T-helper 1 cell treated with Interleukin-12 subunit alpha and Interleukin-12 subunit beta and Interleukin-4 antibody, amounts not matched to agents 30 ng/mL and 1 ng/mL, for 36 hours (primary cell): Measurements from ENCODE around the gene SUMF2. TPM values are rescaled to one million over a fixed set of nuclear protein-coding genes. Genes with fewer than 3 reads are reported as not detected.
"Not testable (repeated sequence)": the region's sequence is repeated elsewhere in the genome, so short reads cannot be mapped to it uniquely, and the experiment has no call there.

Experiments
- intact Hi-C: fragments of 100-400 bp; cut with micrococcal nuclease; formaldehyde crosslinking; loops from one replicate; pipeline ENCODE4 v1.15.1; 2024
- total RNA-seq: library from RNA; stranded (reverse); gene quantifications from 2 replicates; pipeline ENCODE4 v1.2.3, GENCODE V29; 2022

The SUMF2 gene
- total RNA-seq, 1 donor from 2014 or later, result 116 TPM

DNA sequence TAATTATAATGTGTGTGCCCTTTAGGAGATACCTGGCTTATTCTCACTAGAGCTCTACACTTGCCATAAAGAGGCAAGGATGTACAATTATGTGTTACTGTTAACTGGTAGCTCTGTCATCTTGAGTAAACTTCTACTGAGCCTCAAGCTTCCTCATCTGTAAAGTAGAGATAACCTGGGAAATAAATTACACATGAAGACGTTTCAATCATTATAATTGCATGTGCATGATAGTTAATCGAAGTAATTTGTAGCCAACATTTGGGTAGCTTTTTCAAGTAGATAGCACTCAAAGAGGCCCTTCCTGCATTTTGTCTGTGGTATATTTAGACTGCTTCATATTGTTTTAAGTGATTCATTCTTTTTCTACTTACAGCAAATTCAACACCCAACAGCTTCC lies 10.1 kb upstream of the SUMF2 start:
- intact Hi-C loops, result loop anchor here (5.0 kb wide), 1 partner anchor 482 kb away; the partner anchor contains the start of gene VOPP1

DNA sequence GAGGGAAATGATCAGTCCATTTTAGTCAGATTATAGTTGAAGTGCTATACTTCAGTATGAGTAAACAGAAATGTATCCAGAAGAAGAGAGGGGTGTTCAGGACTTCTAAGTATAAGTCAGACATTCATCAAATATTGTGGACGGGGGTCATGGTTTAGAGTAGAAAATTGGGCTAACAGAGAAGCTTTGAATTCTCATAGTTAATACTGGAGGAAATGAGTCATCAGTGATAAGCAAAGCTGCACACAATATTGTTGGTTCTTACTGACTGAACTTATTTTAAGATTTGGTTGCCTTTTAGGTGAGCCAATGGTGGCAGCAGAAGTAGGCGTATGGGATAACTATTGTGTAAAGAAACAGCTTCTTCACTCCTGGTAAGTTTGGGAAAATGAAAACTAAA lies 1.7 kb upstream of the SUMF2 start:
- intact Hi-C loops, result loop anchor here (10.0 kb wide), 1 partner anchor 628 kb away; no protein-coding TSS in a partner anchor

DNA sequence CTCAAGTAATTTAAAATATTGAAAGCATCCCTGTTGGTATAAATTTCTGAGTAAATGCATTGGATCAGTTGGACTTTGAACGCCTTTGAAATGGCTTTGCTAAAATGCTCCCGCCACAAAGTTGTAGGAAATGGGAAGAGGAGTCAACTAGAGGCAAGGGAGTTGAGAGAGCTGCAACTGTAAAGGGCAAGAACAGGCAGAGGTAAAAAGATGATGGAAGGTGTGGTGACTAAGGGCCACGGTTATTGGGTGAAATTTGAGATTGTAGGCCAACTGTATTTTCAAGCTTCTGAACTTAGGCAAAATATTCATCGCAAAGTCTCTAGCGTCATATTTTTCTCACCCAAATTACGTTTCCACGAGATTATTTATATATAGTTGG lies 595 bp upstream of the SUMF2 start:
- intact Hi-C loops, result loop anchor here (10.0 kb wide), 1 partner anchor 629 kb away; no protein-coding TSS in a partner anchor

DNA sequence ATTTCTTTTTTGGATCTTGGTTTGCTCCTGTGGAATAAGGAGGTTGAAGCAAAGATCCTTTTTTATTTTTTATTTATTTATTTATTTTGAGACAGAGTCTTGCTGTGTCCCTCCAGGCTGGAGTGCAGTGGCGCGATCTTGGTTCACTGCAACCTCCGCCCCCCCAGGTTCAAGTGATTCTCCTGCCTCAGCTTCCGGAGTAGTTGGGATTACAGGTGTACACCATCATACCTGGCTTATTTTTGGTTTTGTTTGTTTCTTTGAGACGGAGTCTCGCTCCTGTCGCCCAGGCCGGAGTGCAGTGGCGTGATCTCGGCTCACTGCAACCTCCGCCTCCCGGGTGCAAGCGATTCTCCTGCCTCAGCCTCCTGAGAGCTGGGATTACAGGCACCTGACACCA lies 2.3 kb downstream of the SUMF2 start:
- intact Hi-C loops, result loop anchor here (10.0 kb wide), 1 partner anchor 632 kb away; no protein-coding TSS in a partner anchor

DNA sequence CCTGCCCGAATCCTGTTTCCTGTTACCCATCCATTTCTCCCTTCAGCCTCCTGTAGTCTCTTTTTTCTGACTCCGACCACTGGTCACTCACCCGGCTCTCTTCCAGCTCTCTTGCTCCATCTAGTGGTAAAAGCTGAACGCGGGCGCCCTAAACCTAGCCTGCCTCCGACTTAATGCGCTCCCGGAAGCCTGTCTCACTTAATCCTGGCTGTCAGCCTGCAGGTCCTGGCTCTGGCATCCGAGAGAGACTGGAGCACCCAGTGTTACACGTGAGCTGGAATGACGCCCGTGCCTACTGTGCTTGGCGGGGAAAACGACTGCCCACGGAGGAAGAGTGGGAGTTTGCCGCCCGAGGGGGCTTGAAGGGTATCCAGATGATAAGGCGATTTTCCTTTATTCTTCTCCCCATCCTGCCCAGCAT lies 10.3 kb downstream of the SUMF2 start:
- intact Hi-C loops, result loop anchor here (1.0 to 2.0 kb wide), 4 partner anchors 10 to 794 kb away; partner anchors contain the start of gene SUMF2

DNA sequence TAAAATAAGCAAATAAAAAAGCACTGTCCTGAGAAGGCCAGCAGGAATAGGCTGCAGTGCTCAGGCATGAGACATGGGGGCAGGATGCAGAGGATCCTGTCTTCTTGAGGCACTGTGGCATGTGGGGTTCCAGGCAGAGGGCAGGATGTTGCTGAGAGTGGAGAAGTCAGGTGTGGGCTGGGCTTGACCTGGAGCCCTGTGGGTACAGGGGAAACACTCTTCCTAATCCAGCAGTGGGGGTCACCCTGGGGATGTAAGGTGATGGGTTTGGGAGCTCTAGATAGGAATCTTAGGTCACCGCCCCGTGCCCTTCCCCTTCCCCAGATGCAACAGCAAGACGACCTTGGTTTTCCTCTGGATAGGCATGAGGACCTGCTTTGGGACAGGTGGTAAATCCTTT lies 13.6 kb downstream of the SUMF2 start:
- intact Hi-C loops, result no loop called here

DNA sequence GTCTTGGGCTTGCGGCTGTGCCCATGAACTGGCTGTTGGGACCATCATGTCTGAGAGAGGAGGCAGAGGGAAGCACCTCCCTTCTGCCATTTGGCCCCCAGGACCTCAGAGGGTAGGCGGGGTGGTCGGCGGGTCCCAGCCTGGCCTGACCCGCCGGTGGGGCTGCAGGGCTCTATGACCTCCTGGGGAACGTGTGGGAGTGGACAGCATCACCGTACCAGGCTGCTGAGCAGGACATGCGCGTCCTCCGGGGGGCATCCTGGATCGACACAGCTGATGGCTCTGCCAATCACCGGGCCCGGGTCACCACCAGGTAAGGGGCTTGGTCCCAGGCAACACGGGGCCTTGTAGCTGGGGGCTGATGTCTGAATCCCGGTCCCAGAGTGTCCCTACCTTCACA lies 14.1 kb downstream of the SUMF2 start:
- intact Hi-C loops, result no loop called here

DNA sequence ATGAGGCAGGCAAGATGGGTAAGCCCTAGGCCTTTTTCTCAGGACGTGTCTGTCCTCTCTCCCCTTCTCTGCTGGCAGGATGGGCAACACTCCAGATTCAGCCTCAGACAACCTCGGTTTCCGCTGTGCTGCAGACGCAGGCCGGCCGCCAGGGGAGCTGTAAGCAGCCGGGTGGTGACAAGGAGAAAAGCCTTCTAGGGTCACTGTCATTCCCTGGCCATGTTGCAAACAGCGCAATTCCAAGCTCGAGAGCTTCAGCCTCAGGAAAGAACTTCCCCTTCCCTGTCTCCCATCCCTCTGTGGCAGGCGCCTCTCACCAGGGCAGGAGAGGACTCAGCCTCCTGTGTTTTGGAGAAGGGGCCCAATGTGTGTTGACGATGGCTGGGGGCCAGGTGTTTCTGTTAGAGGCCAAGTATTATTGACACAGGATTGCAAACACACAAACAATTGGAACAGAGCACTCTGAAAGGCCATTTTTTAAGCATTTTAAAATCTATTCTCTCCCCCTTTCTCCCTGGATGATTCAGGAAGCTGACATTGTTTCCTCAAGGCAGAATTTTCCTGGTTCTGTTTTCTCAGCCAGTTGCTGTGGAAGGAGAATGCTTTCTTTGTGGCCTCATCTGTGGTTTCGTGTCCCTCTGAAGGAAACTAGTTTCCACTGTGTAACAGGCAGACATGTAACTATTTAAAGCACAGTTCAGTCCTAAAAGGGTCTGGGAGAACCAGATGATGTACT lies 15.5 kb downstream of the SUMF2 start:
- intact Hi-C loops, result no loop called here

DNA sequence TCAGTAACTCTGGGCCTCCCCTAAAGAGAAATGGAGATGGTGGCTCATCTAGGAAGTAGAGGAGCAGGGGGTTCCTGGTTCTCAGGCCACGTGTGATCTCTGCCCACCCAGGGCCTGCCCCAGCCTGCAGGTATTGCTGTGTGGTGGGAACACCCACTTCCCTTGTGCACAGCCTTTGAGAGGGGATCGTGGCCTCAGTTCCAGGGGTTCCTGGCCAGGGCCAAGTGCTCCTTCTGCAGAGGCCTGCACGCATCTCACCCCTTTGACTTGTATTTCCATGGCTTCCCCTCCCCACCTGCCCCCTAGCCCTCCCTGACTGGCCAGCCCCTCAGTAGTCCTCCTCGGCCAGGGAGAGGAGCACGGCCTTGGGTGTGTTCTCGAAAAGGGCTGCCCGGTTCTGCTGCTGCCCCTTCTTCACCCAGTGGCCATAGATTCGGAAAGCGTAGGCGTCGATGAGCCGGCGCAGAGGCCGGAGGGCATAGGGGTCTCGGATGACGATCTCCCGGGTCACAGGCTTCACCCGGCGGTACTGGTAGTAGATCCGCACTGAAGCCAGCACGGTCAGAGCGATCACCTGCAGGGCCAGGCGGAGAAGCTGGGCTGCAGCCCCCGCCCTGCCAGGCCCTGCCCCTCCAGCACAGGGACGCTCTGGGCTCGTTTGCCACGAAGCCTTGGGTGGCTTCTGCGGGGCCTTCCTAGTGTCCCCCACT lies 16.8 kb downstream of the SUMF2 start:
- intact Hi-C loops, result not testable (repeated sequence)

DNA sequence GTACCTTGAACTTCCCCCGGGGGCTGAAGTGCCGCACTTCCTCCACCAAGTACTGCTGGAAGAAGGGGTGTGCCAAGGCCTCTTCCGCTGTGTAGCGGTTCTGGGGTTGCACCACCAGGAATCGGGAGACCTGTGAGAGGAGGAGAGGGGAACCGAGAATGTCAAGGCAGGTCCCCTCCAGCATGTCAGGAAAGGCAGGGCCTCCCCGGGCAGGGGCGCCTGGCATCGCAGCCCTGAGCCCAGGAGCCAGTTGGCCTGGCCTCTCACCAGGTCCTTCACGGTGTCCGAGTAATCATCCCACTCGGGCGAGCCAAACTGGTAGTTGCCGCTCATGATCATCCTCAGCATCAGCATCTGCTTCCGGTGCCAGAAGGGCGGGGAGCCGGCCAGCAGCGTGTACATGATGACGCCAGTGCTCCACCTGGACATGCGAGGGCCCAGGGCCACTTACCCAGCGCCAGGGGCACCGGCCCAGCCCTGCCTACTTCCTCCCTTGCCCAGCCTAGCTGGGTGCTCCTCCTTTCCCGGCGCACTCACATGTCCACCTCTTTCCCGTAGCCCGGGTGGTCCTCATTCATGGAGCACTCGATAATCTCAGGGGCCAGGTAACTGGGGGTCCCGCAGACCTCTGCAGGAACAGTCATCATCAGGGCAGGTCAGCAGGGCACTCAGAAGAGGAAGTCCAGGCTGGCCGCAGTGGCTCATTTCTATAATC lies 17.7 kb downstream of the SUMF2 start:
- intact Hi-C loops, result no loop called here

DNA sequence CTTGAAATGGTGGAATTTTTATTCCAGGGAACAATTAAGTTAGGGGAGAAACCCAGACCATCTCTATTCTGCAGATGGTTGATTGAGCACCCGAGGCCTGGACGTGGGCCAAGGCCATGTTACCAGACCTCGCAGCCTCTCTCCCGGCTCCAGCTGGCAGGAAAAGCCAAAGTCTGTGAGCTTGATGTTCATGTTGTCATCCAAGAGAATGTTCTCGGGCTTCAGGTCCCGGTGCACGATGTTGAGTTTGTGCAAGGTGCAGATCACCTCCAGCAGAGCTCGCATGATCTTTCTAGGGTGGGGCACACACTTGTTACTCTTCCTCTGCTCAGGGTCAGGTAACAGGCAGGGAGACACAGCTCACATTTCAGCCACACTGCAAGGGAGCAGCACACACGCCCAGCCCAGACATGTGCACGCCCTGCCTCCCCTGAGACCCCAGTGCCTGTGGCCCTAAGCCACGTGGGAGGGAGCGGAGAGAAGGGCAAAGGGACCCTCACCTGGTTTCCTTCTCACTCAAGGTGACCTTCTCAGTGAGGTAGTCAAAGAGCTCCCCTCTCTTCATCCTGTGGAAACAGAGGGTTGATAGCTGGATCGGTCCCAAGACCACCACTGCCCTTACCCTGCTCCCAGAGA lies 19.2 kb downstream of the SUMF2 start:
- intact Hi-C loops, result no loop called here

DNA sequence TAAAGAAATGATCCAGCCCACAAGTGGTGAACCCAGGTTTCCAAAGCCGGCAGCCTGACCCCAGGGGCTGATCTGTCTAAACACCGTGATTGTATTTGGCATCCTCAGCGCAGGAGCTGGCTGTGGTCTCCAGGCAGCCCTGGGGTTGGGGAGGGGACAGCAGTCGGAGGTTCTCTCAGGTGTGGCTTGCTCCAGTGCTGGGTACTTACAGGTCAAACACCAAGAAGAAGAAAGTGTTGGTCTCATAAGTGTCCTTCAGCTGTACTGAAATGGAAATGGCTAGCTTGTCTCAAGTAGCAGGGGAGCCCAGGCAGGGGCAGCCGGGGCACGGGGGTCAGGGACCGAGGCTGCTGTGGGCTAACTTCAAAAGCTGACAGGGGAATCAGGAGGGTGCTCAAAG lies 22.7 kb downstream of the SUMF2 start:
- intact Hi-C loops, result no loop called here

DNA sequence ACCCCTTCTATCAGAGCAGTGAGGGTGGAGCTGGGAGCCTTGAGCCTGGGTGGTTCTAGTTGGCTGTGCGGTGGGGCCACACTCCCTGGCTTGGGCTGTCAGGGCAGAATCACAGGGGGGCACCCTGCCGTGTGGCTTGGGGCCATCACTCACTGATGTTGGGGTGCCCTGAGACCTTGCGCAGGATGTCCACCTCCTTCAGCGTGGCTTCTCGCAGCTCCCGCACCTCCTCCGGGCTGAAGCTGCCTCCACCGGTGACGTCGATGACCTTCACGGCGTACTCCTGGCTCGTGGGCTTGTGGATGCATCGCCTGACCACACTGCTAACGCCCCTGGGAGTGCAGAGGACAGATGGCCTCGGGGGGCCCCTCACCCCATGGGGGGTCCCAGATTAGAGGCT lies 23.4 kb downstream of the SUMF2 start:
- intact Hi-C loops, result no loop called here

DNA sequence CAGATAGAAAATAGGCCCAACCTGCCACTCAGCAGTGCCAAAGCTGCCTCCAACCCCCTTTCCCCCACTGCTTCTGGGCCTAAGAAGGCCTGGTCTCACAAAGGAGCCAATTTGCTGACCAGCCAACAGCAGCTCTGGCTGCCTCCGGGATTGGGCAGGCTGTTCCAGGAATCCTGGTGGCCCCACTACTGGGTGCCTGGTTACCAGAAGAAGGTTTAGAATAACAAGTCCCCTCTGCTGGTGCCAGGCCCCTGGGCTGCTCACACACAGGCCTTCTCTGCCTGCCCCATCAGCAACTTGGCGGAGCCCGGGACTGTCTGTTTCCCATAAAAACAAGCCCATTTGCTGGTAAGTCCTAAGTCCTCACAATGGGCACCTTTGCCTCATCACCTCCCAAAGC lies 27.5 kb downstream of the SUMF2 start:
- intact Hi-C loops, result no loop called here

DNA sequence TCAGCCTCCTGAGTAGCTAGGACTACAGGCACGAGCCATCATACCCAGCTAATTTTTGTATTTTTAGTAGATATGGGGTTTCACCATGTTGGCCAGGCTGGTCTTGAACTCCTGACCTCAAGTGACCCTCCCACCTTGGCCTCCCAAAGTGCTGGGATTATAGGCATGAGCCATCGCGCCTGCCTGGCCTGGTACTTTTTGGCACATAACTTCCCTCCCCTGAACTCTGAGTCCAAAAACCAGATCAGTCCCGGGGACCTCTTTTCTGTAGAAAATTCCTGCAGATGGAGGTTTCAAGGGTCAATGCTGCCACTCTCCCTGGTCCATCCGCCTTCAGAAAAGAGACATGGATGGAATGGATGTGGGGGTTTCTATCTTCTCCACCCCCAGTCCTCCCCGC lies 28.3 kb downstream of the SUMF2 start:
- intact Hi-C loops, result not testable (repeated sequence)

DNA sequence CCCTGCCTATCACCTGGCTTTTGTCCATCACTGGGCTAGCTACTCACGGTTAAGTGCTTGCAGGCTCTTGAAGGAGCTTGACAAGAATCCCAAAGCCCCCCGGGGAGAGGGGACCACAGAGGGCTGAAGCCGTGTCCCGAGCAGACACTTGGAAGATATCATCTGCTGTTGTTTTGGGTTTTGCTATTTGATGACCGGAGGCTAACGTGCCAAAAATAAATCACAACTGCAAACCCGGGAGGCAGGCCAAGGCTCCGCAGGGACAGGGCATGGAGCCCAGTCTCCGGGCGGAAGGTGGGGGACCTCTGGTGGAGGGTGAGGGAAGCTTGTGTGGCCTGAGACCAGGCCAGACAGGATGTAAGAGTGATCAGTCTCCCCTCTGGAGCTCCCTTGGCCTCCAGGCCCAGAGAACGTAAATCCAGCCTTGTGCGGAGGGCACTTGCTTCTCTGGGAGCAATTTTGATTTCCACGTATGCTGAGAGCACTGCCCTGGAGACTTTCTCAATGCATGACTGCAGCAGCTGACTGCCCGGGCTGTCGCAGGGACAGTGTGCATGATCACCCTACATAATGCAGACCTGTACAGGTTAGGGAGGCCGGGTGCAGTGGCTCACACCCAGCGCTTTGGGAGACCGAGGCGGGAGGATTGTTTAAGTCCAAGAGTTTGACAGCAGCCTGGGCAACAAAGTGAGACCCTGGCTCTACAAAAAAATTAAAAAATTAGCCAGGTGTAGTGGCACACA lies 28.9 kb downstream of the SUMF2 start, which contains the start of gene PHKG1:
PHKG1 (minus strand) TSS at position 164 of the 743 bp plus-strand sequence. CDS start 4,011 bp downstream, outside the sequence.
- intact Hi-C loops, result no loop called here

DNA sequence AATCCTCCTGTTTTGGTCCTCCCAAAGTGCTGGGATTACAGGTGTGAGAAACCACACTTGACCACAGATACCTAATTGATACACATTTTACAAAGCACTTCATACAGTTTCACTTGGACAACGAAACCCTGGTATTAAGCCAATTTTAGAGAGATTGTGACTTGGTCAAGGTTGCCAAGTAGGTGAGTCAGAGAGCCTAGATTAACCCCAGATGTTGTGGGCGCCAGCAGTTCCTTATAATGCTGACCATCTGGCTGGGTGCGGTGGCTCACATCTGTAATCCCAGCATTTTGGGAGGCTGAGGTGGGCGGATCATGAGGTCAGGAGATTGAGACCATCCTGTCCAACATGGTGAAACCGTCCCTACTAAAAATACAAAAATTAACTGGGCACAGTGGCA lies 33.6 kb downstream of the SUMF2 start:
- intact Hi-C loops, result no loop called here

DNA sequence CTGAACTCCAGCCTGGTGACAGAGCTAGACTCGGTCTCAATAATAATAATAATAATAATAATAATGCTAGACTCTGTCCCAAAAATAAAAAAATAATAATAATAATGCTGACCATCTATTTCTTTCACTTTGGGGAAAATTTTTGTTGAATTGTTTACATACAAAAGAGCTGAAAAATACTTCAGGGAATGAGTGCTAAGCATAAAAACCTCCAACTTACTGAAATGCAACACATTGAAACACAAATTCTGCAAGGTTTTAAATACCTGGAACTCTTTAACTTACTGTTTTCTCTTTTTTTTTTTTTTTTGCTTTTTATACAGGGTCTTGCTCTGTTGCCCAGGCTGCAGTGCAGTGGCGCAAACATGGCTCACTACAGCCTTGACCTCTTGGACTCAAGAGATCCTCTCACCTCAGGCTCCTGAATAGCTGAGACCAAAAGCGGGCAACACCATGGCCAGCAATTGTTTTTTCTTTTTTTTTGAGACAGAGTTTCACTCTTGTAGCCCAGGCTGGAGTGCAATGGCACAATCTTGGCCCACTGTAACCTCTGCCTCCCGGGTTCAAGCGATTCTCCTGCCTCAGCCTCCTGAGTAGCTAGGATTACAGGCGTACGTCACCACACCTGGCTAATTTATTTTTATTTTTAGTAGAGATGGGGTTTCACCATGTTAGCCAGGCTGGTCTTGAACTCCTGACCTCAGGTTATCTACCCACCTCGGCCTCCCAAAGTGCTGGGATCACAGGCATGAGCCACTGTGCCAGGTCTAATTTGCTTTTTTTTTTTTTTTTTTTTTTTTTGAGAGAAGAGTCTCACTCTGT lies 34.3 kb downstream of the SUMF2 start:
- intact Hi-C loops, result not testable (repeated sequence)

DNA sequence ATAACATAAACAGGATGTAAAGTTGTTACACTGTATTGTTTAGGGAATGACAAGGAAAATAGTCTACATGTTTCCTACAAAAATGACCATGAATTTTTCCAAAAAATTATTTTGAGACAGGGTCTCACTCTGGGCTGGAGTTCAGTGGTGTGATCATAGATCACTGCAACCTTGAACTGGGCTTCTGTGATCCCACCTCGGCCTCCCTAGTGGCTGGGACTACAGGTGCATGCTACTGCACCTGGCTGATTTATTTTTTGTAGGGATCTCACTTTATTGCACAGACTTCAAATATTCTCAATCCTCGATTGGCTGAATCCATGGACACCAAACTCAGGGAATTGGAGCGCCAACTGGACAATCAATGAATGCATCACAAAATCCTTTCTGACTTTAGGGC lies 35.6 kb downstream of the SUMF2 start:
- intact Hi-C loops, result no loop called here

DNA sequence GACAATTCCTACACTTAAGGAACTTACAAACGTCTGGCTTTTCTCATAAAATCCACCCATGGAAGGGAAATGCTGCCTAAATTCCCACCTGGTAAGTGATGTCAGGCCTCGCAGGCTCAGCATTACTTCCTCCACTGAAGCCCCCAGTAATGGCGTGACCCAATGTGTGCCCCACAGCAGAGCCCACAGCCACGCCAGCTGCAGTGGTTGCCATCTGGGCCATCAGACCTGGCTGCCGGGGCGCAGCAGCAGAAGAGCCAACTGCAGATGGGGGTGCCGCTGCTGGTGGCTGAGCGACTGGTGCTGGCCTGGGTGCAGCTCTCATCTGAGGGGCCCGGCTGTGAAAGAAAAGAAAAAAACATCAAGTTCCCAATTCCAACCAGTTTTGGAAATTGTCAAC lies 40.1 kb downstream of the SUMF2 start:
- intact Hi-C loops, result not testable (repeated sequence)
